A549 (cell line): ENCODE data around the gene DLG2. TPM values are rescaled to one million over a fixed set of nuclear protein-coding genes. Genes with fewer than 3 reads are reported as not detected.

Experiments used
- ATAC-seq, 2 experiments: fragments of 200-7000 bp in 1 of 2; fragments of >200 bp in 1 of 2; cut with Nextera tagmentation in 1 of 2; cut with Tn5 transposase in 1 of 2; 3 replicates each; pipeline versions ENCODE4 v1.8.0 to v1.9.1; 2018 to 2020; ENCODE audit warnings: mild to moderate bottlenecking in 1 of 2, moderate library complexity in 1 of 2
- CTCF ChIA-PET: fragments of 300-600 bp; sonication (Branson Sonifier 250); formaldehyde crosslinking; extraction: SDS; loops from one replicate; lab custom pipeline; 2021; ENCODE audit warnings: antibody characterized with exemption, inconsistent platforms; lab: Yijun Ruan, JAX
- POLR2A ChIA-PET: fragments of 350-600 bp; formaldehyde crosslinking; extraction: SDS; loops from one replicate; lab custom pipeline; 2021; ENCODE audit warnings: antibody characterized with exemption, inconsistent platforms; lab: Yijun Ruan, JAX
- DNase-seq, 2 experiments: peaks; one replicate each; pipeline versions ENCODE4 v3.0.0 to v3.0.0-alpha.2; 2011 to 2016; ENCODE audit warnings: low read depth in 1 of 2, low spot score in 1 of 2
- FAIRE-seq: peaks from 2 replicates; lab custom pipeline; 2011; peaks lifted over from hg19 to GRCh38; lab: Jason Lieb, UNC
- H3K27ac ChIP-seq, 2 experiments: fragments of >200 bp; sonication (Bioruptor Twin); formaldehyde crosslinking; 3 replicates each; pipeline ENCODE4 v1.5.1; 2016 to 2017
- H3K4me1 ChIP-seq: fragments of >200 bp; sonication (Bioruptor Twin); formaldehyde crosslinking; 3 replicates; pipeline ENCODE4 v1.6.1; 2016
- H3K4me2 ChIP-seq: fragments of >200 bp; sonication (Bioruptor Twin); formaldehyde crosslinking; 3 replicates; pipeline ENCODE4 v1.6.1; 2016
- H3K4me3 ChIP-seq: fragments of >200 bp; sonication (Bioruptor Twin); formaldehyde crosslinking; 3 replicates; pipeline ENCODE4 v1.5.1; 2016
- H3K9me3 ChIP-seq: fragments of >200 bp; sonication (Bioruptor Twin); formaldehyde crosslinking; 3 replicates; pipeline ENCODE4 v1.6.1; 2016
- BHLHE40 ChIP-seq: IDR thresholded peaks from 2 replicates; pipeline ENCODE4 v1.6.1; 2012; ENCODE audit warnings: low read depth, low read length, inconsistent platforms
- CBX8 ChIP-seq: fragments of 200-600 bp; sonication (generic); IDR thresholded peaks from 2 replicates; pipeline ENCODE4 v1.6.1; 2016
- CEBPB ChIP-seq, 2 experiments: fragments of >200 bp in 1 of 2; sonication (Bioruptor Twin) in 1 of 2; formaldehyde crosslinking in 1 of 2; IDR thresholded peaks; 2 replicates each; pipeline ENCODE4 v1.6.1; 2012 to 2016
- CHD2 ChIP-seq: fragments of 150-350 bp; IDR thresholded peaks from 2 replicates; pipeline ENCODE4 v1.6.1; 2014; ENCODE audit warnings: low read length; ENCODE audit not compliant: partially characterized antibody
- EHF ChIP-seq: fragments of 250-450 bp; sonication (Bioruptor Pico); IDR thresholded peaks from 2 replicates; pipeline ENCODE4 v1.5.0; 2020; ENCODE audit warnings: mild to moderate bottlenecking
- EP300 ChIP-seq, 2 experiments: fragments of >200 bp; sonication (Bioruptor Twin); formaldehyde crosslinking; IDR thresholded peaks; 2 replicates in 1 of 2; 3 replicates in 1 of 2; pipeline ENCODE4 v1.6.1; 2016 to 2017
- ESRRA ChIP-seq: fragments of 150-350 bp; IDR thresholded peaks from 2 replicates; pipeline ENCODE4 v1.6.1; 2014; ENCODE audit warnings: mild to moderate bottlenecking, low read length, borderline replicate concordance
- GATA3 ChIP-seq: IDR thresholded peaks from 2 replicates; pipeline ENCODE4 v1.6.1; 2012; ENCODE audit warnings: borderline replicate concordance
- HOXB13 ChIP-seq: fragments of 250-450 bp; sonication (Bioruptor Pico); IDR thresholded peaks from 2 replicates; pipeline ENCODE4 v1.5.0; 2020; ENCODE audit warnings: low read depth, mild to moderate bottlenecking, moderate library complexity
- HOXB5 ChIP-seq: fragments of 250-450 bp; sonication (Bioruptor Pico); IDR thresholded peaks from 2 replicates; pipeline ENCODE4 v1.5.0; 2020; ENCODE audit warnings: mild to moderate bottlenecking, moderate library complexity
- JUN ChIP-seq, 2 experiments: fragments of >200 bp; sonication (Bioruptor Twin); formaldehyde crosslinking; IDR thresholded peaks; 2 replicates in 1 of 2; 3 replicates in 1 of 2; pipeline ENCODE4 v1.6.1; 2016 to 2017
- KDM1A ChIP-seq: fragments of 200-600 bp; sonication (generic); IDR thresholded peaks from 2 replicates; pipeline ENCODE4 v1.6.1; 2016; ENCODE audit warnings: low read depth, mild to moderate bottlenecking
- MAFK ChIP-seq: fragments of 450-650 bp; IDR thresholded peaks from 2 replicates; pipeline ENCODE4 v1.6.1; 2014; ENCODE audit not compliant: partially characterized antibody
- MAZ ChIP-seq: fragments of 150-350 bp; IDR thresholded peaks from 2 replicates; pipeline ENCODE4 v1.6.1; 2014; ENCODE audit warnings: antibody characterized with exemption, low read depth, low read length, borderline replicate concordance
- NFE2L2 ChIP-seq: fragments of 150-350 bp; conservative IDR thresholded peaks from 2 replicates; pipeline ENCODE4 v1.6.1; 2014; ENCODE audit warnings: low read length
- NPAS2 ChIP-seq: fragments of 250-450 bp; sonication (Bioruptor Pico); IDR thresholded peaks from 2 replicates; pipeline ENCODE4 v1.8.0; 2022; ENCODE audit warnings: mild to moderate bottlenecking, moderate library complexity, borderline replicate concordance
- POLR2AphosphoS2 ChIP-seq: conservative IDR thresholded peaks from 2 replicates; pipeline ENCODE4 v1.6.1; 2012; ENCODE audit warnings: low read length, improper control_type of control experiment, inconsistent platforms
- RAD21 ChIP-seq, 2 experiments: fragments of >200 bp in 1 of 2; sonication (Bioruptor Twin) in 1 of 2; formaldehyde crosslinking in 1 of 2; IDR thresholded peaks in 1 of 2; conservative IDR thresholded peaks in 1 of 2; 2 replicates in 1 of 2; 3 replicates in 1 of 2; pipeline ENCODE4 v1.6.1; 2012 to 2018; ENCODE audit warnings: inconsistent platforms in 1 of 2
- RARB ChIP-seq: fragments of 250-450 bp; sonication (Bioruptor Pico); IDR thresholded peaks from 2 replicates; pipeline ENCODE4 v1.8.0; 2021; ENCODE audit warnings: mild to moderate bottlenecking, moderate library complexity
- SREBF2 ChIP-seq: fragments of 450-650 bp; IDR thresholded peaks from 2 replicates; pipeline ENCODE4 v1.6.1; 2014; ENCODE audit warnings: mild to moderate bottlenecking, moderate library complexity
- ZC3H11A ChIP-seq: fragments of 450-650 bp; IDR thresholded peaks from 2 replicates; pipeline ENCODE4 v1.6.1; 2014; ENCODE audit warnings: antibody characterized with exemption, mild to moderate bottlenecking
- WGBS: methylation state at CpG from one replicate; pipeline ENCODE4 v1.1.6; 2017; ENCODE audit errors: missing lambda C conversion rate; 5-methylcytosine and 5-hydroxymethylcytosine counted together
- polyA plus RNA-seq, 4 experiments: library from polyadenylated mRNA; depleted of rRNA in 3 of 4; stranded (reverse); fragments of >200 nt; fragmentation: RNase III in 1 of 4; extraction: RNeasy Plus Mini Kit Qiagen cat#74134 plus additional on column Dnase treatment in 1 of 4; gene quantifications; 2 replicates in 3 of 4; 3 replicates in 1 of 4; pipeline ENCODE4 v1.2.3, GENCODE V29; 2011 to 2017
- TF ChIP-seq, protein P1 (sequence below): IDR thresholded peaks from 2 replicates; pipeline ENCODE4 v1.6.1; 2012
- TF ChIP-seq, protein P2 (sequence below): fragments of >200 bp; sonication (Bioruptor Twin); formaldehyde crosslinking; IDR thresholded peaks from 2 replicates; pipeline ENCODE4 v1.6.1; 2016
- TF ChIP-seq, protein P3 (sequence below): IDR thresholded peaks from 2 replicates; pipeline ENCODE4 v1.6.1; 2012
- TF ChIP-seq, protein P4 (sequence below): fragments of 450-650 bp; IDR thresholded peaks from 2 replicates; pipeline ENCODE4 v1.6.1; 2014; ENCODE audit warnings: antibody characterized with exemption
- TF ChIP-seq, protein P5 (sequence below): fragments of >200 bp; sonication (Bioruptor Twin); formaldehyde crosslinking; IDR thresholded peaks from 3 replicates; pipeline ENCODE4 v1.6.1; 2016
- TF ChIP-seq, protein P6 (sequence below): fragments of 250-450 bp; sonication (Bioruptor Pico); IDR thresholded peaks from 2 replicates; pipeline ENCODE4 v1.5.0; 2021; ENCODE audit warnings: mild to moderate bottlenecking, moderate library complexity, borderline replicate concordance

The DLG2 gene
- polyA plus RNA-seq, 2 of the 4 experiments (the other 2 are of a cell fraction) = 0.26 to 0.79 TPM

DNA sequence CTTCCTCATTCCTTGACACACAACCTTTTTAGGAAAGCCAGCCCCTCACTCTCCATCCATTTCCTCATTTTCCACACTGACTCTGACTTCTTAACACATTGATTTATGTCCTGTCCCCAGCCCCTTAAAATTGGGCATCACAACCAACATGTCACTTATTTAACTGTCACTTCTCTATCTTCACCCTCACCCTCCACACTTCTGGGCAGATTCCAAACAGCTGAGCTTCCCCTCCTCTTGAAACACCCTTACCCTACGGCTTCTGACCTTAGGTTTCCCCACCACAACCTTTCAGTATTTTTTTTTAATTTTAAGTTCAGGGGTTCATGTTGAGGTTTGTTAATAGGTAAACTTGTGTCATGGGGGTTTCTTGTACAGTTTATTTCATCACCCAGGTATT, 696.3 kb downstream of the DLG2 start:
- H3K9me3 ChIP-seq = no peaks in the 10 kb centered on the region
- TF ChIP-seq MAFK (no peak), POLR2AphosphoS2 (no peak), EHF (no peak), KDM1A (no peak), CBX8 (no peak), MAZ (no peak), ESRRA (no peak), EP300 (IDR thresholded peaks at IDR 0.05) (no peak), CHD2 (no peak), HOXB13 (CRISPR knock-in tag) (no peak), JUN (IDR thresholded peaks at IDR 0.05) (no peak), BHLHE40 (no peak), RARB (CRISPR knock-in tag) (no peak)
- TF ChIP-seq, protein P1, sequence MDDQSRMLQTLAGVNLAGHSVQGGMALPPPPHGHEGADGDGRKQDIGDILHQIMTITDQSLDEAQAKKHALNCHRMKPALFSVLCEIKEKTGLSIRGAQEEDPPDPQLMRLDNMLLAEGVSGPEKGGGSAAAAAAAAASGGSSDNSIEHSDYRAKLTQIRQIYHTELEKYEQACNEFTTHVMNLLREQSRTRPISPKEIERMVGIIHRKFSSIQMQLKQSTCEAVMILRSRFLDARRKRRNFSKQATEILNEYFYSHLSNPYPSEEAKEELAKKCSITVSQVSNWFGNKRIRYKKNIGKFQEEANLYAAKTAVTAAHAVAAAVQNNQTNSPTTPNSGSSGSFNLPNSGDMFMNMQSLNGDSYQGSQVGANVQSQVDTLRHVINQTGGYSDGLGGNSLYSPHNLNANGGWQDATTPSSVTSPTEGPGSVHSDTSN = no peak
- TF ChIP-seq, protein P2, sequence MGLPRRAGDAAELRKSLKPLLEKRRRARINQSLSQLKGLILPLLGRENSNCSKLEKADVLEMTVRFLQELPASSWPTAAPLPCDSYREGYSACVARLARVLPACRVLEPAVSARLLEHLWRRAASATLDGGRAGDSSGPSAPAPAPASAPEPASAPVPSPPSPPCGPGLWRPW = no peak
- TF ChIP-seq, protein P3, sequence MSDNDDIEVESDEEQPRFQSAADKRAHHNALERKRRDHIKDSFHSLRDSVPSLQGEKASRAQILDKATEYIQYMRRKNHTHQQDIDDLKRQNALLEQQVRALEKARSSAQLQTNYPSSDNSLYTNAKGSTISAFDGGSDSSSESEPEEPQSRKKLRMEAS = no peak
- TF ChIP-seq, protein P4, sequence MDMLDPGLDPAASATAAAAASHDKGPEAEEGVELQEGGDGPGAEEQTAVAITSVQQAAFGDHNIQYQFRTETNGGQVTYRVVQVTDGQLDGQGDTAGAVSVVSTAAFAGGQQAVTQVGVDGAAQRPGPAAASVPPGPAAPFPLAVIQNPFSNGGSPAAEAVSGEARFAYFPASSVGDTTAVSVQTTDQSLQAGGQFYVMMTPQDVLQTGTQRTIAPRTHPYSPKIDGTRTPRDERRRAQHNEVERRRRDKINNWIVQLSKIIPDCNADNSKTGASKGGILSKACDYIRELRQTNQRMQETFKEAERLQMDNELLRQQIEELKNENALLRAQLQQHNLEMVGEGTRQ = no peak
- TF ChIP-seq, protein P5, sequence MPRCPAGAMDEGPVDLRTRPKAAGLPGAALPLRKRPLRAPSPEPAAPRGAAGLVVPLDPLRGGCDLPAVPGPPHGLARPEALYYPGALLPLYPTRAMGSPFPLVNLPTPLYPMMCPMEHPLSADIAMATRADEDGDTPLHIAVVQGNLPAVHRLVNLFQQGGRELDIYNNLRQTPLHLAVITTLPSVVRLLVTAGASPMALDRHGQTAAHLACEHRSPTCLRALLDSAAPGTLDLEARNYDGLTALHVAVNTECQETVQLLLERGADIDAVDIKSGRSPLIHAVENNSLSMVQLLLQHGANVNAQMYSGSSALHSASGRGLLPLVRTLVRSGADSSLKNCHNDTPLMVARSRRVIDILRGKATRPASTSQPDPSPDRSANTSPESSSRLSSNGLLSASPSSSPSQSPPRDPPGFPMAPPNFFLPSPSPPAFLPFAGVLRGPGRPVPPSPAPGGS = no peak
- TF ChIP-seq, all 56 proteins: peak for 0
- DNase-seq (no peak), FAIRE-seq (no peak), ATAC-seq (no peak)
- ChIA-PET POLR2A (no interaction called here), CTCF (no interaction called here)
- Histone ChIP-seq H3K27ac (no peak overlapping the region), H3K4me1 (no peaks in the 10 kb centered on the region), H3K4me2 (no peak overlapping the region), H3K4me3 (no peak overlapping the region)
- WGBS = 0% methylated on average over 1 of the region's 1 CpG

DNA sequence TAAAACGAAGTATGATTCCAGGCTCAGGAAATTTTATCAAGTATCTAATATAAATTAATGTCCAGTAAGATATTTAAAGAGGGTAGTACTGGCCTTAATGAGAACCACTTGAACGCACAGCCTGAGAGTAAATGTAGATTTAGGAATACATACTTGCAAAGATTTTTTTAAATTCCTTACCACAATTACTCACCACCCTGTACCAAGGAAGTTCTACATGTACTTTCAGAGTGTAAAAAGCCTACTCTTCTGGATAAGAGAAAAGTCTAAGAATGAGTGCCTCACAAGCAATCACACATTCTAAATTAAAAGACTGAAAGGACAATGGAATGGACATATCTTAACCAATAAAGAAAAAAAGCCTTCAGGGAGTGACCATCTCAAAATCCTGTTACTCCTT, 697.4 kb downstream of the DLG2 start:
- FAIRE-seq (no peak), DNase-seq (no peak), ATAC-seq (no peak)
- 21% methylated on average over 2 of the region's 2 CpGs for WGBS
- ChIA-PET POLR2A (no interaction called here), CTCF (no interaction called here)
- TF ChIP-seq MAFK = no peak
- TF ChIP-seq, protein P6, sequence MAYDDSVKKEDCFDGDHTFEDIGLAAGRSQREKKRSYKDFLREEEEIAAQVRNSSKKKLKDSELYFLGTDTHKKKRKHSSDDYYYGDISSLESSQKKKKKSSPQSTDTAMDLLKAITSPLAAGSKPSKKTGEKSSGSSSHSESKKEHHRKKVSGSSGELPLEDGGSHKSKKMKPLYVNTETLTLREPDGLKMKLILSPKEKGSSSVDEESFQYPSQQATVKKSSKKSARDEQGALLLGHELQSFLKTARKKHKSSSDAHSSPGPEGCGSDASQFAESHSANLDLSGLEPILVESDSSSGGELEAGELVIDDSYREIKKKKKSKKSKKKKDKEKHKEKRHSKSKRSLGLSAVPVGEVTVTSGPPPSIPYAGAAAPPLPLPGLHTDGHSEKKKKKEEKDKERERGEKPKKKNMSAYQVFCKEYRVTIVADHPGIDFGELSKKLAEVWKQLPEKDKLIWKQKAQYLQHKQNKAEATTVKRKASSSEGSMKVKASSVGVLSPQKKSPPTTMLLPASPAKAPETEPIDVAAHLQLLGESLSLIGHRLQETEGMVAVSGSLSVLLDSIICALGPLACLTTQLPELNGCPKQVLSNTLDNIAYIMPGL = no peak
- no peak for TF ChIP-seq HOXB5 (CRISPR knock-in tag)
- Histone ChIP-seq H3K4me2 (no peak overlapping the region), H3K9me3 (no peaks in the 10 kb centered on the region), H3K4me1 (no peaks in the 10 kb centered on the region), H3K27ac (no peak overlapping the region), H3K4me3 (no peak overlapping the region)

DNA sequence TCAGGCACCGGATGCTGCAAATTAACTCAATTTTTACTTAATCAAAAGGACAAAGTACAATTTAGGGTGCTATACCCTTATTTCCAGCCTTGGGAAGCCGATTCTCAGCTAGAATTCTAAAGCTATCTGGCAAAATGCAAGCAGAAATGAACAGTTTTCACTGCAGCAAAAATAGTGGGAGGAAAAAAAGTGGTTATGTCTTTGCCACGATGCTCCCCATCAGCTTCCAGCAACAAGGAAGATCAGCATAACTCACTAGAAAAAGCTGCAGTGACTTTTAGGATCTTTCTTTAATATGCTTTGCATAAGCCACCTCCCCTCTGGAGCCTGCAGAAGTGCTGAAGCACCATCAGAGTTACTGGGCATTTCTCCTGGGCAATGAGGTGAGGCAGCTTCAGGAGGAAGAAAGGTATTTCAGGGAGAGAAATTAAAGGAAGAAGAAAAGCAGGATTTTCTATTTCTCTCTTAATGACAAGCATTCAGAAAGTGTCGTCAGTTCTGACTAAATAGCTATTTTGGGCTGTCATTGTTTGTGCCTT, 702.9 kb downstream of the DLG2 start:
- H3K4me2 ChIP-seq = no peak overlapping the region
- no peaks in the 10 kb centered on the region for H3K4me1 ChIP-seq
- TF ChIP-seq KDM1A (no peak), NFE2L2 (no peak), GATA3 (no peak), ZC3H11A (no peak), CHD2 (no peak), RAD21 (conservative IDR thresholded peaks at IDR 0.05 in 1 of 2, IDR thresholded peaks at IDR 0.05 in 1 of 2) (no peak), NPAS2 (CRISPR knock-in tag) (no peak), SREBF2 (no peak), CEBPB (IDR thresholded peaks at IDR 0.05) (no peak), ESRRA (no peak)
- TF ChIP-seq, protein P1 = no peak
- H3K4me3 ChIP-seq = no peak overlapping the region
- FAIRE-seq = no peak
- CTCF ChIA-PET = no interaction called here
- no peak for DNase-seq
- no peak for ATAC-seq
- H3K27ac ChIP-seq = no peak overlapping the region
- no peaks in the 10 kb centered on the region for H3K9me3 ChIP-seq
- POLR2A ChIA-PET = no interaction called here
- 21% methylated on average over 4 of the region's 4 CpGs for WGBS
